GM21786 (cell line): ENCODE results near the gene SHKBP1.
"Not testable (repeated sequence)": the region's sequence is repeated elsewhere in the genome, so short reads cannot be mapped to it uniquely, and the experiment has no call there.

ENCODE experiments used
- ATAC-seq: cut with Tn5 transposase; IDR thresholded peaks from one replicate; pipeline ENCODE4 v1.9.1; 2021; ENCODE audit not compliant: unreplicated experiment

The SHKBP1 gene

DNA sequence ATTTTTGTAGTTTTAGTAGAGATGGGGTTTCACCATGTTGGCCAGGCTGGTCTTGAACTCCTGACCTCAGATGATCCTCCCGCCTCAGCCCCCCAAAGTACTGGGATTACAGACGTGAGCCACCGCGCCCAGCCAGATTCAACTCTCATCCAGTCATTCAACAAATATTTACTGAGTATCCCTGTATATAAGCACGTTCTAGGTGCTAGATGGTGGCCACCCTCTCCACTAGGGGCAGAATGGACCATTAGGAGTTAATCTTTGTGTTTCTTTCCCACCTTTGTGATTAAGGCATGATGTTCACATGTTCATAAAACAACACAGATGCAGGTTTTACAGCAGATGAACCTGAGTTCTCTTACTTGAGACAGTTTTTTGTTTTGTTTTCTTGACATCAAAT is 7.3 kb downstream of the SHKBP1 start:
- no peak for ATAC-seq

DNA sequence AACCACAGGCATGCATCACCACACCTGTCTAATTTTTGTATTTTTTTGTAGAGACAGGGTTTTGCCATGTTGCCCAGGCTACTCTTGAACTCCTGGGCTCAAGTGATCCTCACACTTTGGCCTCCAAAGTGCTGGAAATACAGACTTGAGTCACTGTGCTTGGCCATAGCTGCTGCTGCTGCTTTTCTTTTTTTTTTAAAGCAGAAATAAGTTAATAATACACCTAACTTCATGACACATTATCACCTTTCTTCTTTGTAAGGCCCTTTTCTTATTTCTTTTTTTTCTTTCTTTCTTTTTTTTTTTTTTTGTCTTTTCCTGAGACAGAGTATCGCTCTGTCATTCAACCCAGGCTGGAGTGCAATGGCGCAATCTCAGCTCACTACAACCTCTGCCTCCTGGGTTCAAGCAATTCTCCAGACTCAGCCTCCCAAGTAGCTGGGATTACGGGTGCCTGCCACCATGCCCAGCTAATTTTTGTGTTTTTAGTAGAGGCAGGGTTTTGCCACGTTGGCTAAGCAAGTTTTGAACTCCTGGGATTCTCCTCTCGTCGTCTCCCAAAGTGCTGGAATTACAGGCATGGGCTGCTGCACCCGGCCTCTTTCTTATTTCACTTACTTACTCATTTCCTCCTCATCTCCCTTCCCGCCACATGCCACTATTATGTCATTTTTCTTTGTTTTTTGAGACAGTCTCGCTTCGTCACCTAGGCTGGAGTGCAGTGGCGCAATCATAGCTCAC is 8.7 kb downstream of the SHKBP1 start:
- no peak for ATAC-seq

DNA sequence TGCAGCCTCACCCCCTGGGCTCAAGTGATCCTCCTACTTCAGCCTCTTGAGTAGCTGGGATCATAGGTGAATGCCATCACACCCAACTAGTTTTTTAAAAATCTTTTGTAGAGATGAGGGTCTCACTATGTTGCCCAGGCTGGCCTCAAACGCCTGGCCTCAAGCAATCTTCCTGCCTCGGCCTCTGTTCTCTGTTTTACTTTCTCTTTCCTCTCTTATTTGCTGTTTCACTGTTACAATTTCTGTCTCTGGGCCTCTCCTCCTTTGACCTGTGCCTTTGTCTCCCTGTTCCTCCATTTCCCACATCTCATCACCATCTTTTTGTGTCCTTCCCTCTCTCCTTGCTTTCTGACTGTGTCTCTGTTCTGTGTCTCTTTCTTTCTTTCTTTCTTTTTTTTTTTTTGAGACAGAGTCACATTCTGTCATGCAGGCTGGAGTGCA is 9.3 kb downstream of the SHKBP1 start:
- ATAC-seq = no peak

DNA sequence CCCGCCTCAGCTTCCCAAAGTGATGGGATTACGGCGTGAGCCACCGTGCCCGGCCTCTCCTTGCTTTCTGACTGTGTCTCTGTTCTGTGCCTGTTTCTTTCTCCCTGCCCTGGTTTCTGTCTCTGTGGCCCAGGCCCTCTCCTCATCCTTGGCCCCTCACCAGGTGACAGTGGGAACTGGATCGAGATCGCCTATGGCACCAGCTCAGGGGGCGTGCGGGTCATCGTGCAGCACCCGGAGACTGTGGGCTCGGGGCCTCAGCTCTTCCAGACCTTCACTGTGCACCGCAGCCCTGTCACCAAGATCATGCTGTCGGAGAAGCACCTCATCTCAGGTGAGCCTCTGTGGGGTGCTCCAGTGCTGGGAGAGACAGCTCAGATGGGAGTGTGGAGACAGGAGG is 9.9 kb downstream of the SHKBP1 start:
- no peak for ATAC-seq

DNA sequence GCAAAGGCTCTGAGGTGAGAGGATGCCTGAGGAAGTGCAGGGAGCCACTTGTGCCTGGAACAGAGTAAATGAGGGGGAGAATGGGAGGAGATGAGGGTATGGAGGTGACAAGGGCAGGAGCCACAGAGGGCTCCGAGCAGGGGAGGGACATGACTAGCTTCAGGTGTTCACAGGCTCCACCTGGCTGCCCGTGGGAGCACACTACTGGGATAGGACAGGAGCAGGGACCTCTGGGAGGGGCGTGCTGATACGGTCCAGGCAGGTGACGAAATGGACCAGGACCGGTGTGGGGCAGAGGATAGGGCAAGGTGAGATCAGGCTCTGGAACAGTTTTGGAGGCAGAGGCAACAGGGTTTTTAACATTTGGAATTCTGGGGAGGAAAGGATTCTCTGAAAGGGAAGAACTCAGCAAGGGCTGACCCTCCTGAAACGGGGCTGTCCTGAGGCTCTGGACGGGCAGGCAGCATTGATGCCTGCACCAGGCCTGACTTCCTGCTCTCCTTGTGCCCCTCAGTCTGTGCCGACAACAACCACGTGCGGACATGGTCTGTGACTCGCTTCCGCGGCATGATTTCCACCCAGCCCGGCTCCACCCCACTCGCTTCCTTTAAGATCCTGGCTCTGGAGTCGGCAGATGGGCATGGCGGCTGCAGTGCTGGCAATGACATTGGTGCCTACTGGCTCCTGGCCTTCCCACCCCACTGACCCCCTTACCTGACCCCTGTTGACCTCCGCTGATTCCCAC is 11.6 kb downstream of the SHKBP1 start:
- ATAC-seq = no peak

DNA sequence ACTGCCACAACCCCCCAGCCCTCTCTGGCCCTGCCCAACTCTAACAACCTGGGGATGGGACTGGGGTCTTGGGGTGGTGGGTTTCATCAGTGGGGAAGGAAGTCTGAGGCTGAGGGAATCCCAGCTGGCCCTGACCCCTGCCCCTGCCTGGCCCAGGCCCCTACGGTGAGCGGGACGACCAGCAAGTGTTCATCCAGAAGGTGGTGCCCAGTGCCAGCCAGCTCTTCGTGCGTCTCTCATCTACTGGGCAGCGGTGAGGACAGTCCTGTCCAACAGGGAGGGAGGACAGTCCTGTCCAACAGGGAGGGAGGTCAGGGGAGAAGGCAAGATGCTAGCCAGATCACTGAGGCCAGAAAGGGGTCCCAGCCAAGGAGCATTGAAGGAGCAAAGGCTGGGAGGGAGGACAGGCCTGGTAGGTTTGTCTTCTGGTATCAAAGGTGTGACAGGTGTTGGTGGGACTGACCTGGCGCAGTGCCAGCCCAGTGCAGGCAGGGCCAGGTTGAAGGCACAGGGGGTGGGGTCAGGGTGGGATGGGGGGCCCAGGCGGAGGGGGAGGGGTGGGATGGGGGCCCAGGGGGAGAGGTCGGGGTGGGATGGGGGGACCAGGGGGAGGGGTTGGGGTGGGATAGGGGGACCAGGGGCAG is 12.4 kb downstream of the SHKBP1 start:
- no peak for ATAC-seq

DNA sequence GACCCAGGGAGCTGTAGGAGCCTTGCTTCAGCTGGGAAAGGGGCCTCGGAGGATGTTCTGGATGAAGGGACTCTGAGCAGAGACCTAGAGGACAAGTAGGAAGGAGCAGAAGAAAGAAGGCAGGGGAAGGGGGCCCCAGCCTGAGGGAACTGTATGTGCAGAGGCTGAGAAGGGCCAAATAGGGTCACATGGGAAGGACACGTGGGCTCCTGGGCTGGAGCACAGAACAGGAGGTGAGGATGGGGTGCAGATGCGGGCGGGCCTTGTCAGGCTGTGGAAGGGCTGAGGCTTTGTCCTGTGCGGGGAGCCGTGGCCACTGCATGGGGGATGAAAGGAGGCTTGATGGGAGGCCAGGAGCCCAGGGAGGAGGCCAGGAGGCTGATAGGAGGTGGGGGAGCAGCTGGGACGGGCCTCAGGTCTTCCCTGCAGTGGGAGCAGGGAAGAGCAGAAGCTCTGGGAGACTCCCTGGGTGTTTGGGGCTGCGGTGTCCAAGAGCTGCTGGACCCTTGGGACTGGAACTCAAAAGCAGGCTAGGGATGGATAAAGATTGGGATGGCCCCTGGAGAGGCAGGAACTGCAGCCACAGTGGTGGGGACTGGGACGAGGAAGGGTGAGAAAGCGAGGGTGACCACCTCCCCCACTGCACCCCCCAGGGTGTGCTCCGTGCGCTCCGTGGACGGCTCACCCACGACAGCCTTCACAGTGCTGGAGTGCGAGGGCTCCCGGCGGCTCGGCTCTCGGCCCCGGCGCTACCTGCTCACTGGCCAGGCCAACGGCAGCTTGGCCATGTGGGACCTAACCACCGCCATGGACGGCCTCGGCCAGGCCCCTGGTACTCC is 13.1 kb downstream of the SHKBP1 start:
- no peak for ATAC-seq

DNA sequence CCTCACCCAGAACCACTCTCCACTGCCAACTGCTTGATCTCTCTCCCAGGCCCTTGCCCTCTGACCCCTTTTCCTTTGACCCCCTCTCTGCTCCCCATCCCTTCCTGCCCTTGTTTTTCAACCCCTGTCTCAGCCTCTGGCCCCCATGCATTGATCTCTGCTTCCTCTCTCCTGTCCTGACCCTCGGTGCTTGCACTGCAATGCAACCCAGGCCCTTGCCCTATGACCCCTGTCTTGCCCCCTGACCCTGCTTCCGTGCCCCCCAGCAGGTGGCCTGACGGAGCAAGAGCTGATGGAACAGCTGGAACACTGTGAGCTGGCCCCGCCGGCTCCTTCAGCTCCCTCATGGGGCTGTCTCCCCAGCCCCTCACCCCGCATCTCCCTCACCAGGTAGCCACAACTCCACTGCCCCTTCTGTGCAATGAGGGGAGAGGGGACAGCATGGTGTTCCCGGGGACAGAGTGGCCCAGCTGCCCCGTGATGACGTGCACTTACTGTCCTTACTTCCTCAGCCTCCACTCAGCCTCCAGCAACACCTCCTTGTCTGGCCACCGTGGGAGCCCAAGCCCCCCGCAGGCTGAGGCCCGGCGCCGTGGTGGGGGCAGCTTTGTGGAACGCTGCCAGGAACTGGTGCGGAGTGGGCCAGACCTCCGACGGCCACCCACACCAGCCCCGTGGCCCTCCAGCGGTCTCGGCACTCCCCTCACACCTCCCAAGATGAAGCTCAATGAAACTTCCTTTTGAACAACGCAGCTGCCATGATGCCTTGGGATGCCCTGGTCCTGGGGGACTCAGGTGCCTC is 14.0 kb downstream of the SHKBP1 start:
- no peak for ATAC-seq

DNA sequence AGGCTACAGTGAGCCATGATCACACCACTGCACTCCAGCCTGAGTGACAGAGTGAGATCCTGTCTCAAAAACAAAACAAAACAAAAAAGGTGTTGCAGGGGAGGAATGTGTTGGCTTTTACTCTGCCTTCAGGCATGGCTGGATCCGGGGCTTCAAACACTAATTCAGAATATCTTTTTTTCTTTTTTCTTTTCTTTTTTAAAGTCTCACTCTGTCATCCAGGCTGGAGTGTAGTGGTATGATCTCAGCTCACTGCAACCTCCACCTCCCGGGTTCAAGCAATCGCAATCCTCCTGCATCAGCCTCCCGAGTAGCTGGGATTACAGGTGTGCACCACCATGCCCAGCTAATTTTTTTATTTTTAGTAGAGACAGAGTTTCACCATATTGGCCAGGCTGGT is 15.1 kb downstream of the SHKBP1 start:
- not testable (repeated sequence) for ATAC-seq

DNA sequence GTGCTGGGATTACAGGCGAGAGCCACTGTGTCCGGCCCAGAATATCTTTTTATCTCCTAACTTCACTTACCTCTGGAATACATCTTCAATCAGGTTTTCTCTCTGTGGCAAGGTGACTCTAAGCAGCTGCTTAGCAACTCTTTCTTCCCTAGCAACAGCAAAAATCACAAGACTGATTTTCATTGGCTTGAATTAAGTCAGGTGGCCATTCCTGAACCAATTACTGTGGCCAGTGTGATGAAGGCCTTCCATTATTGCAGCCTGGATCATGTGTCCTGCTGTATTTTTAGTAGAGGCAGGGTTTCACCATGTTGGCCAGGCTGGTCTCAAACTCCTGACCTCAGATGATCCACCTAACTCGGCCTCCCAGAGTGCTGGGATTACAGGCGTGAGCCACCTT is 15.5 kb downstream of the SHKBP1 start:
- no peak for ATAC-seq

DNA sequence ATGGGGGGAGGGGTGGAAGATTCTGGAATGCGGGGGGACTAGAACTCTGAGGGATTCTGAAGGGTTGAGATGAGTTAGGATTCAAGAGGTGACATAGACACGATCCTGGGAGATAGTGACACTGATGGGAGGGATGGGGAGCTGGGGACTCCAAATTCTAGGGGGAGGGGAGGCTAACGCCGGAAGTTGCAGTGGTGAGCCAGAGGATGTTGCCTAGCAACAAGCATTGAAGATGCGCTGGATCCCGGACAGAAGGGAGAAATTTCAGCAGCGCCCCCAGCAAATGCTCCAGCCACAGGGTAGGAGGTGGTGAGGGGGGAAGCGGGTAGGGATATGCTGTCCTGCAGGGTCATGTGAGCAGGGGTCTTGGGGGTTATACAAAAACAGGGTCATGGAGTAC is 17.6 kb downstream of the SHKBP1 start:
- ATAC-seq = no peak

DNA sequence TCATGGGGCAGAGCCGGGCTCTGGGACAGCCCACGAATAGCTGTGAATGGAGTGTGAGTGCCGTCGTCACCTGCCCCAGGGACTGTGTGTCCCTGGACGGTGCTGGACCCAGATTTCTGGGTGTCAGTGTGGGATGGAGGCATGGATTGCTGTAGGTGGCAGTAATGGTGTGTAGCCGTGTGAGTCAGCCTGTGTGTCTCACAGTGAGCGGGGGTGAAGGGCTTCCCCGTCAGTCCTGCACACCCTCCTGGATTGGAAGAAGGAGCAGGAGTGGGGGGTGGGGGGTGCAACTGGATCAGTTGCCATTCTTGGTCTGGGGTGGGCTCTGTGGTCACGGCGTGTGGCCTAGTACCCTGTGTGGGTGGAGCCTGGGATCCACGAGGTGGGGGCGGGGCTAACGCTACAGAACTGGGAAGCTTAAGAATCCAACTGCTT is 18.0 kb downstream of the SHKBP1 start:
- no peak for ATAC-seq

DNA sequence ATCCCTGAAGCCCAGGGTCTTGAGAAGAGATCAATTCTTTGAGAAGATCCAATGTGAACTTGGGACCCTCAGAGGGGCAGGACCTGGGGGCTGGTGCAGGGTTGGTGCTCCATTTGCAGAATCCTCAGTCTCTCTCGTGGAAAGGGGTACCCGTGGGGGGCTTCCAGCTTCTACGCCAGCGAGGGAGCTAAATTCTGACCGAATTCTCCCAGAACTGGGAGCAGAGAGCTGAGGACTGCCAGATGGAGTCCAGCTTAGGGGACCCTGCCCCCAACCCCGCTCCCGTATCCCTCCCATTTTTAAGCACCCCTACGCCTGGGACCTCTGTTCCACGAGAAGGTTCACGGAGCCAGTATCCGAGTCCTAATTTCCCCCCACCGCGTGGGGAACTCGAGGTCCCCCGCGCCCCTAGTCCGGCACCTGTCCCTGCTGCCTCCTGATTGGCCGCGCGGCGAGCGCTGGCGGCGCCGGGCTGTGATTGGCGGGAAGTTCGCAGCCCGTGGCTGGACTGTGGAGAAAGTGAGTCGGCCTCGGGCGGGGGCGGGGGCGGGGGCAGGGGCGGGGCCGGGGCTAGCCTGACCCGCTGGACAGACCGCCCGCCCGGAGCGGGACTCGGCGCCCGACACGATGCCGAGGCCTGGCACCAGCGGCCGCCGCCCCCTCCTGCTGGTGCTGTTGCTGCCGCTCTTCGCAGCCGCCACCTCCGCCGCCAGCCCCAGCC is 20.1 kb downstream of the SHKBP1 start:
- ATAC-seq = no peak

DNA sequence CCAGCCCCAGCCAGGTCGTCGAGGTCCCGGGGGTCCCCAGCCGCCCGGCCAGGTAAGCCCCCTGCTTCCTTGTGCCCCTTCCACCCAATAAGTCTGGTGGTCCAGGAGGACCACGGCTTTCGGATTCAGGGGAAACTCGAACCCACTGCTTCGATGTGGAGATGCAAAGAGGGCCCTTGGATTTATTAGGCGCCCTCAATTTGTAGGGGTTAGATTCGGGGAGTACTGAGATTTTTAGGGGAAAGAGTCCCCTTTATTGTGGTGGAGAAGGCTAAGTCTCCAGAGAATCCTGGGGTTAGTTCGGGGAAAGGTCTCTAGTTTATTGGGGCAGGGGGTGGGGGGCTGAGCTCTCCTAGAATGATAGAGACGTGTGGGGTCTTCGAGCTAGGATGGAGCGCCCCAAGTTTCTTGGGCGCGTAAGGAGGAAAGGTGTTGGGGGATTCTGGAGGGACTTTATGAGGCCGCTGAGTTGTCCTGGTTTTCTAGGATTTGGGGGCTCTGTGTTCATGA is 20.7 kb downstream of the SHKBP1 start:
- ATAC-seq = no peak

DNA sequence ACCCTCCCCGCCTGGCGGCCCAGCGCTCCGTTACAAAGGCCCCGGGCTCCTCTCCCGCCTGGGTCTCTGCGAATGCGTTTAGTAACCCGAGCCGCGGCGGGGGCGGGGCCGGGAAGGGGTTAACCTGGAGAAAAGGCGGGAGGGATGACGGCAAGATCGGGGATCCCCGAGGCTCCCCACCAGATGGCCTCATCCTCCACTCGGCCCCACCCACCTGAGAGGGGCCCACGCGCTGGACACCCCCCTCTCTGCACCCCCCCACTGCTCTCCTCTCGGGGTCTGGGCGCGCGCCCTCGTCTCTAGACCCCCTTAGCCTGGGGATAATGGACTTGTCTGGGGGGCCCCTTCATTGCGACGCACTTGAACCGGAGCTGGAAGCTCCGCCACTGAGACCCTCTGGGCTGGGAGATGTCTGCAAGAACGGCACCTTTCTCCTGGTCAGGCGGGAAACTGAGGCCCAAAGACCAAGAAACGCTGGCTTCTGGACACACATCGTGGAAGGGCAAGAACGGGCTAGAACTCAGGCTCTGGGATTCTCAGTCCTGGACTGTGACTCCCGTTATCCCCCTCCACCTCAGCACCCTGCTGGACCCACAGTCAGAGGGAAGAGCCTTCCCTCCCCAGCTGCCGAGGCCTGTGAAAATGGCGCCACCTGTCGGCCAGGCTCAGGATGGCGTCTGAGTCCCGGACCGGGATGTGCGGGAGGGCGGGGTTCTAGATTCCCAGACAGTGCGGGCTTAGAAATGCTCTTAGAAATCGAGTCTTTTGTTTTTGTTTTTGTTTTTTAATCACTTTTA is 21.6 kb downstream of the SHKBP1 start:
- ATAC-seq = no peak

DNA sequence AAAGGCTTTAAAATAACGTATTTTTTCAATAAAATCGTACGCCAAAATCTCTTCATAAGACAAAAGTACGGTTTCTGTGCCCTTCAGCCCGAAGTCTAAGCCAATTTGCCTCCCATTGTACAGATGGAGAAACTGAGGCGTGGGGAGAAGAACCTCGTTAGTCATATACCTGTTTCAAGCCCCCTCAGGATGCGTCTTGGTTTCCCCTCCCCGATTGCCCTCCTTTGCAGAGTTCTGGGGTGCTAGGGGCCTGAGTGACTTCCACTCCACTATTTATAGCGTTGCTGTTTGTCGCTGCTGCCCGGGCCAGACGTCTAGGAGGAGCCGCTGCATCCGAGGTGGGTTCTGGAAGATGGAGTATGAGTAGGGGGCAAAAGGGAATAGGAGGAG is 22.2 kb downstream of the SHKBP1 start:
- no peak for ATAC-seq

DNA sequence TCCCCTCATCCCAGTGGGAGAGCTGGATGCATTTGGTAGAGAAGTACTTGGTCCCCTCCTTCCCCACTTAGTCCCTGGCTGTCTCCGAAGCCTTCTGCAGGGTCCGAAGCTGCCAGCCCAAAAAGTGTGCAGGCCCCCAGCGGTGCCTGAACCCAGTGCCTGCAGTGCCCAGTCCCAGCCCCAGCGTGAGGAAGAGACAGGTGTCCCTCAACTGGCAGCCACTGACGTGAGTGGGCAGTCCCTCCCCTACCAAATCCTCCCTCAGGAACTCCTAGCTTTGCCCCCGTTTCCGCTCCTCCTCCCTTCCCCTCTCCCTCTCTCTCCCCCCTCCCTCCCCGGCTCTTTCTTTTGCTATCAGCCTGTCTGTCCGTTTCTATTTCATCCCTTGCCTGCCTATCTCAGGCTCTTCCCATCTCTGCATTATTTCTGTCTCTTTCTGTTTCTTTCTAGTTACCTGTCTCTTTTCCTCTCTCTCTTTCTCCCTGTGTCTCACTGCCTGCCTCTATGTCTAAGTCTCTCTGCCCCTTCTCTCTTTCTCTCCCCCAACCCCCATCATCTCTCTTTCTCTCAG is 22.7 kb downstream of the SHKBP1 start:
- no peak for ATAC-seq

DNA sequence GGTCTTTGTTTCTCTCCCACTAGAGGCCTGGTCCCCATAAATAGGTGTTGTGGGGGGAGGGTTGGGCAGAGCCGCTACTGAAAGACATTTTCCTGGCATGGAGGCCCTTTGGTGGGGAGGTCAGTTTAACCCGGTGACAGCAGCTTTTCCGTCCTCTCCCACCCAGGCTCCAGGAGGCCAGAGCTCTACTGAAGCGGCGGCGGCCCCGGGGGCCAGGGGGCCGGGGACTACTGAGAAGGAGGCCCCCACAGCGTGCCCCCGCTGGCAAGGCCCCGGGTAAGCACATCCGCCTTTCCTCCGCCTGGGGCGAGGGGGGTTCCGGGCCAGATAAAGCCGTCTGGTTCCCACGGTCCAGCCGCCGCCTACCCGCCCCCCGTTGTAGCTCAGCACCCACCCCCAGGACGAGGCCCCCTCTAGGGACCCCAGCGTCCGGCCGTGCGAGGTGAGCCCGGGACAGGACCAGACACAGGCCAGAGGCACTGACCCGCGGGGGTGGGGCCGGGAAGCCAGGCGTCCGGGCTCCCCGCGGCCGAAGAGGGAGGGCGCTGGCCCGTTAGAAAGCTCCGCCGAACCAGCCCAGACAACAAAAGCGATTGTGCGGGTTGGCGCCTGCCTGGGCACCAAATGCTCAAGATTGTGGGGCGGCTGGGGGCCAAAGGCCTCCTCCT is 23.4 kb downstream of the SHKBP1 start:
- ATAC-seq = no peak
